Glutamatergic neuron (in vitro differentiated cells): ENCODE measurements around the gene FAP. TPM values are rescaled to one million over a fixed set of nuclear protein-coding genes. Genes with fewer than 3 reads are reported as not detected.

Source experiments
- DNase-seq: peaks from one replicate; pipeline ENCODE4 v3.0.0; 2022
- H3K27ac Mint-ChIP-seq: one replicate; pipeline ENCODE4 v1.8.0; 2020; ENCODE audit warnings: mild to moderate bottlenecking, mixed read lengths, inconsistent platforms; ENCODE audit not compliant: unreplicated experiment
- H3K27me3 Mint-ChIP-seq: one replicate; pipeline ENCODE4 v1.8.0; 2020; ENCODE audit warnings: mild to moderate bottlenecking, moderate library complexity, mixed read lengths, inconsistent platforms; ENCODE audit not compliant: unreplicated experiment
- H3K36me3 Mint-ChIP-seq: one replicate; pipeline ENCODE4 v1.8.0; 2020; ENCODE audit warnings: mild to moderate bottlenecking, mixed read lengths, inconsistent platforms; ENCODE audit not compliant: unreplicated experiment
- H3K4me1 Mint-ChIP-seq: one replicate; pipeline ENCODE4 v1.8.0; 2020; ENCODE audit warnings: mild to moderate bottlenecking, low read depth, mixed read lengths, inconsistent platforms; ENCODE audit not compliant: unreplicated experiment
- H3K4me3 Mint-ChIP-seq: one replicate; pipeline ENCODE4 v1.8.0; 2020; ENCODE audit warnings: mild to moderate bottlenecking, mixed read lengths, inconsistent platforms; ENCODE audit not compliant: unreplicated experiment
- H3K9me3 Mint-ChIP-seq: one replicate; pipeline ENCODE4 v1.8.0; 2020; ENCODE audit warnings: mild to moderate bottlenecking, moderate library complexity, mixed read lengths, inconsistent platforms; ENCODE audit not compliant: unreplicated experiment
- CTCF ChIP-seq: fragments of 200-600 bp; sonication (generic); IDR thresholded peaks from one replicate; pipeline ENCODE4 v1.5.0; 2021; ENCODE audit not compliant: partially characterized antibody, unreplicated experiment
- total RNA-seq: library from RNA; stranded (reverse); fragmentation: NEBNext Ultra II Directional; extraction: Animal tissue kit (Norgen Biotek cat#: 25700); gene quantifications from one replicate; pipeline ENCODE4 v1.2.1, GENCODE V29; 2021; ENCODE audit not compliant: unreplicated experiment

The FAP gene
- total RNA-seq, 1 donor from 2014 or later = not detected

- DNase-seq = no peak
- no peaks in the 10 kb centered on the region for H3K9me3 Mint-ChIP-seq
- peaks cover 2% of the 10 kb centered on the region for H3K4me1 Mint-ChIP-seq
- H3K27me3 Mint-ChIP-seq = no peaks in the 10 kb centered on the region
- no peak for TF ChIP-seq CTCF
- H3K36me3 Mint-ChIP-seq = no peaks in the 10 kb centered on the region
- no peak overlapping the region for H3K27ac Mint-ChIP-seq
- no peak overlapping the region for H3K4me3 Mint-ChIP-seq
Observed at GRCh38 chr2:162175714-162176113, 67.5 kb downstream of the FAP start.

DNA sequence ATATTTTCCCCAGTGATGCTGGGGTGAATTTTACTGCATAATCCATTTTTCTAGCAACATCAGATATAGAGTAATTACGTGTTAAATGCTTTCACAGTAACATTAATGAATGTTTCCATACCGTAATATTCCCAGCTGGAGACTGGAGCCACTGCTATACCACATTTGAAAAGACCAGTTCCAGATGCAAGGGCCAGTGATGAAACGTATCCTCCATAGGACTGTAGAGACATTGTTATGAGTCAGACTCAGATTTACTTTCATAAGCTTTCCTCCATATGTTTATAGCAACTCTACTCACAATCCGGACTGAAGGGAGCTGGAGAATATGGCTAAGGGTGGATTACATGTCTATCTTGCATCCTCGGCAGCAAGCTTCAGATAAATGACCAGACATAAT lies 68.5 kb downstream of the FAP start:
- H3K36me3 Mint-ChIP-seq = no peaks in the 10 kb centered on the region
- no peaks in the 10 kb centered on the region for H3K27me3 Mint-ChIP-seq
- peaks cover 2% of the 10 kb centered on the region for H3K4me1 Mint-ChIP-seq
- H3K27ac Mint-ChIP-seq = no peak overlapping the region
- no peak overlapping the region for H3K4me3 Mint-ChIP-seq
- no peak for DNase-seq
- H3K9me3 Mint-ChIP-seq = no peaks in the 10 kb centered on the region
- no peak for TF ChIP-seq CTCF

DNA sequence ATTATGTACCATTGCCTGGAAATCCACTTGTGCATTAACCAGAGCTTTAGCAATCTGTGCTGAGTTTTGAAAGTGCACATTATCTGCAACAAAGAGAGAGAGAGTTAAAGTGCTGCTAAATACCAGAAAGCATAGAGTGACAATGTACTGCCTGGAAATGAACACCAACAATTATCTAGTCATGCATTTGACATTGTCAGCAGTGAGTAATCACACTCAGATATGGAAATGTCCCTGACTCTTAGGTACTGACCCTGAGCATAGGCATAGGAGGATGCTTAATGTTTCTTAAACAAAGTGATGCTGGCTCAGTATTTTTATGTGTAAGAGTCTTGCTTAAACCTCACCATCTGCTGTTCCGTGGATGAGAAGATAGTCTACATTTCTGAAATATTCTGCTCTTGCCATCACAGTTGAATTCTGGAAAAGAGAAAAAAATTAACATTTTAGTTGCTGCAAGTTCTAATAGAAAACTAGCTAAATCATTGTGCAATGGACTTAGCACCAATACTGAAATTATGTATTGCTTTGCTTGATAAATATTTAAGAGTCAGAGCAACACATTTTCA lies 70.4 kb downstream of the FAP start:
- TF ChIP-seq CTCF = no peak
- DNase-seq = no peak
- Mint-ChIP-seq H3K36me3 (no peaks in the 10 kb centered on the region), H3K4me3 (no peak overlapping the region), H3K27ac (no peak overlapping the region), H3K4me1 (peaks cover 2% of the 10 kb centered on the region), H3K27me3 (no peaks in the 10 kb centered on the region), H3K9me3 (no peaks in the 10 kb centered on the region)

- no peak overlapping the region for H3K4me3 Mint-ChIP-seq
- H3K4me1 Mint-ChIP-seq = no peaks in the 10 kb centered on the region
- H3K27me3 Mint-ChIP-seq = no peaks in the 10 kb centered on the region
- H3K9me3 Mint-ChIP-seq = no peaks in the 10 kb centered on the region
- H3K27ac Mint-ChIP-seq = no peak overlapping the region
- DNase-seq = no peak
- no peaks in the 10 kb centered on the region for H3K36me3 Mint-ChIP-seq
- no peak for TF ChIP-seq CTCF
Observed at GRCh38 chr2:162166745-162167144, 76.5 kb downstream of the FAP start.

GRCh38 chr2:162166174-162166573 lies 77.1 kb downstream of the FAP start:
- H3K9me3 Mint-ChIP-seq = no peaks in the 10 kb centered on the region
- no peaks in the 10 kb centered on the region for H3K4me1 Mint-ChIP-seq
- H3K27me3 Mint-ChIP-seq = no peaks in the 10 kb centered on the region
- no peak overlapping the region for H3K27ac Mint-ChIP-seq
- DNase-seq = no peak
- no peaks in the 10 kb centered on the region for H3K36me3 Mint-ChIP-seq
- TF ChIP-seq CTCF = no peak
- H3K4me3 Mint-ChIP-seq = no peak overlapping the region
